ENCODE results near the gene KRT9. TPM values are rescaled to one million over a fixed set of nuclear protein-coding genes. Genes with fewer than 3 reads are reported as not detected.

The KRT9 gene
- total RNA-seq, 2 donors from 2014 or later, result not detected

GRCh38 chr17:41530062-41531048, 41.5 kb downstream of the KRT9 start:
- TF ChIP-seq CTCF (IDR thresholded peaks at IDR 0.05), result no peak
- peak; percentile 23 for TF ChIP-seq POLR2A (IDR thresholded peaks at IDR 0.05)
- TF ChIP-seq POLR2AphosphoS5 (IDR thresholded peaks at IDR 0.05), result no peak
- WGBS, result 45% methylated on average over 8 of the region's 8 CpGs
- Histone ChIP-seq H3K4me1 (replicated peaks) (no peaks in the 10 kb centered on the region), H3K27ac (no peak overlapping the region), H3K4me3 (no peak overlapping the region), H3K27me3 (replicated peaks; ENCODE audit: insufficient read depth) (no peaks in the 10 kb centered on the region), H3K9me3 (no peaks in the 10 kb centered on the region), H3K36me3 (no peaks in the 10 kb centered on the region)
- no peak for DNase-seq (ENCODE audit: low spot score)
- intact Hi-C loops (cut with DNase I), result no loop called here

DNA sequence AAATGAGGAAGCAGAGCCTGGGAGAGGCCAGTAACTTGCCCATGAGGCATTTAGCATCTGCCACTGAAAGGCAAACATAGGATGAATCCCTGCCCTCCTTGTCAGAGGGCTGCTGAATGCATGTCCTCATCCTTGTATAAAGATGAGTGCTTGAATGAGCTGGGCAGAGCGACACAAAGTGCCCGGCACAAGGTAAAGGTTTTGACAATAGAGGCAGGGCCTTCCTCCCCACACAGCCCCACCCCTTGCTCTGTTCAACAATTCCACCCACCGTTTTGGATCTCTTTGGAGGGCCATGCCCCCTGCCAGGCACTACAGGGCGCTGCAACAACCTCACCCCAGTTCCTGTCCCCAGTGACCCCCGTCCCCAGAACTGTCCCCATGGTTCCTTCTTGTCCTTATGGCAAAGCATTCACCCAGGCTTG, 42.4 kb downstream of the KRT9 start:
- H3K27ac ChIP-seq, result no peak overlapping the region
- no peaks in the 10 kb centered on the region for H3K27me3 ChIP-seq (replicated peaks; ENCODE audit: insufficient read depth)
- no peaks in the 10 kb centered on the region for H3K36me3 ChIP-seq
- H3K9me3 ChIP-seq, result no peaks in the 10 kb centered on the region
- DNase-seq (ENCODE audit: low spot score), result no peak
- TF ChIP-seq POLR2AphosphoS5 (IDR thresholded peaks at IDR 0.05), result no peak
- no peak for TF ChIP-seq CTCF (IDR thresholded peaks at IDR 0.05)
- no peak for TF ChIP-seq POLR2A (IDR thresholded peaks at IDR 0.05)
- no peak overlapping the region for H3K4me3 ChIP-seq
- intact Hi-C loops (cut with DNase I), result no loop called here
- no peaks in the 10 kb centered on the region for H3K4me1 ChIP-seq (replicated peaks)
- WGBS, result 83% methylated on average over 5 of the region's 5 CpGs

DNA sequence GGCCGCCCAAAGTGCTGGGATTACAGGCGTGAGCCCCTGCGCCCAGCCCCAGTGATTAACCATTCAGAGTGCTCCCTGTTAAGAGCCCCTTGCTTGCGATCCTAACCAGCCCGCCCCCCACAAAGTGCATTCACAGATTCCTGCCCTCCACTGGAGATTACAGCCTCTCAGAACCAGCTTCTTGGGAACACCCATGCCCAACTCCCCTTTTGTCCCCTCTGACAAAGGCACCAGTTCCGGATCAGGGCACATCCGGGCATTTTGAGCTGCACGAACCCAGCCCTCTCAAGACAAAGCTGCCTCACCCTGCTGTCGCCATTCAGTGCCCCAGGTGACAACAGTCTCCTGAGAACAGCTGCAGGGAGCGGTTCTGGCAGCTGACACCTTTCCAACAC, 42.9 kb downstream of the KRT9 start:
- Histone ChIP-seq H3K27me3 (replicated peaks; ENCODE audit: insufficient read depth) (no peaks in the 10 kb centered on the region), H3K9me3 (no peaks in the 10 kb centered on the region), H3K36me3 (no peaks in the 10 kb centered on the region), H3K4me1 (replicated peaks) (no peaks in the 10 kb centered on the region), H3K4me3 (no peak overlapping the region), H3K27ac (peak overlapping the region in 1 of 2 donors; percentile 76)
- intact Hi-C loops (cut with DNase I), result no loop called here
- 71% methylated on average over 10 of the region's 10 CpGs for WGBS
- no peak for TF ChIP-seq POLR2A (IDR thresholded peaks at IDR 0.05)
- no peak for TF ChIP-seq CTCF (IDR thresholded peaks at IDR 0.05)
- no peak for TF ChIP-seq POLR2AphosphoS5 (IDR thresholded peaks at IDR 0.05)
- DNase-seq (ENCODE audit: low spot score), result no peak

GRCh38 chr17:41527063-41528023, 44.5 kb downstream of the KRT9 start:
- intact Hi-C loops (cut with DNase I), result no loop called here
- H3K4me1 ChIP-seq (replicated peaks), result peaks cover 8% of the 10 kb centered on the region
- DNase-seq (ENCODE audit: low spot score), result no peak
- 25% methylated on average over 53 of the region's 62 CpGs for WGBS
- H3K36me3 ChIP-seq, result no peaks in the 10 kb centered on the region
- peak overlapping the region; percentile 70 to 76 for H3K27ac ChIP-seq
- no peaks in the 10 kb centered on the region for H3K9me3 ChIP-seq
- peak overlapping the region; percentile 44 to 51 for H3K4me3 ChIP-seq
- no peaks in the 10 kb centered on the region for H3K27me3 ChIP-seq (replicated peaks; ENCODE audit: insufficient read depth)
- TF ChIP-seq POLR2AphosphoS5 (IDR thresholded peaks at IDR 0.05), result no peak
- TF ChIP-seq POLR2A (IDR thresholded peaks at IDR 0.05), result peak; percentile 21
- peak in 1 of 4 experiments; percentile 11 for TF ChIP-seq CTCF (IDR thresholded peaks at IDR 0.05)

Data from prostate gland (tissue), 2 donors.